Hematopoietic multipotent progenitor cell treated with erythropoietin and hydrocortisone succinate and interleukin-3 and kit ligand, for 8 days (in vitro differentiated cells): Measurements from ENCODE around the gene LYPD3.
"Not testable (repeated sequence)": the region's sequence is repeated elsewhere in the genome, so short reads cannot be mapped to it uniquely, and the experiment has no call there.

Source experiments
- DNase-seq: peaks from one replicate; pipeline ENCODE4 v3.0.0-alpha.2; 2015

Gene LYPD3

DNA sequence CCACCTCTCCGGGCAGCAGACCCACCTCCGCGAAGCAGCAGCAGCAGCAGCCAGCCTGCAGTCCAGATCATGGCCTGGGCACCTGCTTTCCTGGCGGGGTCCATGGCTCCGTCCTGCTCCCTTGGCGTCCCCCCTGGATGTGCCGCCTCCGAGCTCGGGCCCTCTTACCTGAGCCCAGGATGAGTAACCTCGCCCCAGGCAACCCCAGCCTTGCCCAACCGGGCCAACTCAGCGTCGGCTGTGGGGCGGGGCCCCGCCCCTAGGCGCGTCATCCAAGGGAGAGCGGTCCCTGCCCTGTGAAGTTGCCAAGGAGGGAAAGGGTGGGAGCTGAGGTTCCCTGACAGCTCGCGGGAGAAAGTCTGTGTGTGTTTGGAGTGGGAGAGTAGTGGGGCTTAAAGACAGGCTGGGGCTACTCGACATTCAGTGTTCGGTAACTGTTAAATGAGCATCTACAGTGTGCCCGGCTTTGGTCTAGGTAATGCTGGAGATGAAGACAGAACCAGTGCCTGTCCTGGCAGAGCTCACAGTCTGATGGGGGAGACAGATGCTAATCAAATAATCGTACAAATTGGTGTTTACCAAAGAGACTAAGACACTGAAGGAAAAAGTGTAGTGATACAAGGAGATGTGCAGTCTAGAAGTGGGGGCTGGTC is at the start of gene LYPD3:
TSS of gene LYPD3 (minus strand) at position 141 of the 653 bp plus-strand sequence. CDS start at position 104, 37 bp downstream.
- DNase-seq: no peak

DNA sequence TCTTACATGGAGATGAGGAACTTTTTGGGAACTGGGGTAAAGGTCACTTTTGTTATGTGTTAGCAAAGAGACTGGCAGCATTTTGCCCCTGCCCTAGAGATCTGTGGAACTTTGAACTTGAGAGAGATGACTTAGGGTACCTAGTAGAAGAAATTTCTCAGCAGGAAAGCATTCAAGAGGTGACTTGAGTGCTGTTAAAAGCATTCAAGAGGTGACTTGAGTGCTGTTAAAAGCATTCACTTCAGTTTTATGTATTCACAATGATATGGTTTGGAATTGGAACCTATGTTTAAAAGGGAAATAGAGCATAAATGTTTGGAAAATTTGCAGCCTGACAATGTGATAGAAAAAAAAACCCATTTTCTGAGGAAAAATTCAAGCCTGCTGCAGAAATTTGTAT is 47.0 kb upstream of the LYPD3 start:
- DNase-seq: not testable (repeated sequence)

DNA sequence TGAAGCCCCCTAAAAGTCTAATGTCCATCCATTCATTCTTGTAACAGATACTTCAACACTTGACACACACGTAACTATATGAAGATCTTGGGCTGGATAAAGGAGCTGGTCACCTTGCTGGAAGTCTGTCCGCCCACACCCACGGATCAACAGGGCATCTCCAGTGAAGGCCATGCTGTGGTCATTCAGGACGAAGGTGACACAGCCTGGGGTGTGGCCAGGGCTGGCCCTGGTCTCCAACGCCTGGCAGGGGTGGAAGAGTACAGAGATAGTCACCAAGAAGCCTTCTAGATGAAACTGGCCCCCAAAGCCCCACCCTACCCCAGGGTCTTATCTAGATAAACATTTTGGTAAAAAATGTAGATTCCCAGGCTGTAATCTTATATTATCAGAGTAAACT is 45.9 kb upstream of the LYPD3 start:
- DNase-seq: no peak

DNA sequence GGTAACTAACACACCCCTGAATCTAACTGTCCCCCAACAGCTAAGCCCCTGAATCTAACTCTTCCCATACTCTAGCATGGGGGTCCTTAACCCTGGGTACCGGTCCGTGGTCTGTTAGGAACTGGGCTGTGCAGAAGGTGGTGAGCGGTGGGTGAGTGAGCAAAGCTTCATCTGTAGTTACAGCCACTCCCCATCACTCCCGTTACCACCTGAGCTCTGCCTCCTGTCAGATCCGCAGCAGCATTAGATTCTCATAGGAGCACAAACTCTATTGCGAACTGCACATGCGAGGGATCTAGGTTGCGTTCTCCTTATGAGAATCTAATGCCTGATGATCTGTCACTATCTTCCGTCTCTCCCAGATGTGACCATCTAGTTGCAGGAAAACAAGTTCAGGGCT is 45.3 kb upstream of the LYPD3 start:
- DNase-seq: no peak

DNA sequence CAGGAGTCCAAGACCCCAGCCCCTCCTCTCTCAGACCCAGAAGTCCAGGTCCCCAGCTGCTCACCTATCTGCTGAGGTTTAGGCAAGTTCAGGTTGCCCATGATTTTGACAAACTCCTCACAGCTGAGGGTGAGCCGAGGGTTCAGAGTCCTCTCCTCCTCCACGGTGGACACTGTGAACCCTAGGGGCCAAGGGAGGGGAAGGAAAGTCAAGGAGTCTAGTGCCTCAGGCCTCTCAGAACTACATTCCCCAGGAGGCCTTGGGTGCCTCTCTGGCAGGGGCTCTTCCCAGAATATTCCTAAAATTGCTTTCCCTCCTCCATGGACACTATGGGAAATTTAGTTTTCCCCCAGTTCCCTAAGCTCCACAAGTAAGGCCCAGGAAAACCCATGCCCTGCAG is 42.5 kb upstream of the LYPD3 start:
- DNase-seq: no peak

DNA sequence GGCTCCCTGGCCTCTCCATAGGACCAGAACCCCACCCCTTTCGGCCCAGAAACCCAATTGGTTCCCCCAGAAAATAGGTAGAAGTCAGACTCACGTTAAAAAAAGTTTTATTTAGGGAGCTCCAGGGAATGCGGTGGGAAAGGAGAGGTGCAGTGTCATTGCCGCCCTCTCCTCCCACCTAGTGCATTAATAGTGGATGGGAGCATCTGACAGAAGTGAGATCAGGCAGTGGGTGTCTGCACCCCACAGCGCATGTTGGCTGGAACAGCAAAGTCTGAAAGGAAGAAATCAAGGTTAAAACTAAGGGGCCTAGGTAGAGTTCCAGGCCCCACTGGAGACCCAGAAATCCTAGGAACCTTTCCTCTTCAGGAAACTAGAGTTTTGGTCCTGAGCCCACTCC is 41.2 kb upstream of the LYPD3 start:
- DNase-seq: no peak

DNA sequence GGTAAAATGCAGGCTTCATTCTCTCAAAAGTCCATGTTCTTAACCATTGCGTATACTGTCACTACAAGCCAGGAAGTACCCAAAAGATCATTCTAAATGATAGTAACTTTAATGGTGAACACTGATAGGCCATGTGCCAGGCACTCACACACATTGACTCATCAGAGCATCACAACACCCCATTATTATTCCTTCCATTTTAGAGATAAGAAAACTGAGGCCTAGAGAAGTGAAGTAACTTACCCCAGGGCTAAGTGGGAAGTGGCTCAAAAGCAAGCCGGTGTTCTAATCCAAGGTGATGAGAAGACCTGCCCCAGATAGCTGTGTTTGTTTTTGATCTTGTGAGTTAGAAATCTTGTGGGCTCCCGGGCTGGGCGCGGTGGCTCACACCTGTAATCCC is 40.5 kb upstream of the LYPD3 start:
- peak; percentile 93 for DNase-seq

DNA sequence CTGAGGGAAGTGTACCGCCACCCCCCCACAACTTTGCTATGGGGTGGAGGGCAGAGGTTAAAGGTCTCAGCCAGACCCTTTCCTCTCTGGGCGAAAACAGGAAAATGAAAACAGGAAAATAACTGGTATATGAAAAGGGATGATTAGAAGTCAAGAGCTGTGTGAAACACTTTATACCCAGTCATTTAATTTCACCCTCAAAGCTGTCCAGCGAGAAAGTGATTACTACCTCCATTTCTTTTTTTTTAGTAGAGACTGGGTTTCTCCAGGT is 39.7 kb upstream of the LYPD3 start:
- DNase-seq: no peak

DNA sequence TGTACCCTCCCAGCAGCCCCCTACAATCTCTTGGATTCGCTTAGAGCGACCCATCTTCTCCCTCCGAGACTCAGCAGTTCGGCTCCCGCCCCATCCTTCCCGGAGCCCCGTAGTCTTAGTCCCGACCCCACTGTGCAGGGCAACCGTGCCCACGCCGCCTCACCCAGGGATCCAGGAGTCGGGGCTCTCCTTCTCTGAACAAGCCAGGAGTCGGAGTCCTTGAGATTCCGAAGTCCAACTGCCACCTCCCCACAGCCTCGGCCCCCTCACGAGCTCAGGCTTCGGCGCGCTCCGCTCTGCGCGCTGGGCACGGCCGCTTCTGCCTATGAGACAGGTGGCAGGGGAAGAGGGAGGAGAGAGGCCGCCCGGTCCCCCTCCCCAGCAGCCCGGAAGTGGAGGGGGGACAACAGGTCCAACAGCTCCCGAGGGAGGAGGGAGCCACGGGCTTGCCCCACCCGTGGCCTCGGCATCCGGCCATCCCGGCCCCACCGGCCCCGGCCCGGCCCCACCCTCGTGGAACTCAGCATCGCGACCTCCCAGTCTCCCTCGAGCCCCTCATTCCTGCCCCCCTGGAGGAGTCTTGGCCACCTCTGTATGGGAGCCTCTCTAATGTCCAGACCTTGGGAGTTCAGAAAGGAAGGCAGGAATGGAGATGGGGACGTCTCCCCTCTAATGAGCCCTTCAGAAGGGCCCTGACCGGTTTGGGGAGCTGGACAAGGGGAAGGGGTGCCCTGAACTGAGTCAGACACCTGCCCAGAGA is 39.2 kb upstream of the LYPD3 start, which contains the start of gene PHLDB3:
TSS of gene PHLDB3 (minus strand) at position 321 of the 760 bp plus-strand sequence. CDS start 628 bp downstream, outside the sequence.
- DNase-seq: peak; percentile 35

DNA sequence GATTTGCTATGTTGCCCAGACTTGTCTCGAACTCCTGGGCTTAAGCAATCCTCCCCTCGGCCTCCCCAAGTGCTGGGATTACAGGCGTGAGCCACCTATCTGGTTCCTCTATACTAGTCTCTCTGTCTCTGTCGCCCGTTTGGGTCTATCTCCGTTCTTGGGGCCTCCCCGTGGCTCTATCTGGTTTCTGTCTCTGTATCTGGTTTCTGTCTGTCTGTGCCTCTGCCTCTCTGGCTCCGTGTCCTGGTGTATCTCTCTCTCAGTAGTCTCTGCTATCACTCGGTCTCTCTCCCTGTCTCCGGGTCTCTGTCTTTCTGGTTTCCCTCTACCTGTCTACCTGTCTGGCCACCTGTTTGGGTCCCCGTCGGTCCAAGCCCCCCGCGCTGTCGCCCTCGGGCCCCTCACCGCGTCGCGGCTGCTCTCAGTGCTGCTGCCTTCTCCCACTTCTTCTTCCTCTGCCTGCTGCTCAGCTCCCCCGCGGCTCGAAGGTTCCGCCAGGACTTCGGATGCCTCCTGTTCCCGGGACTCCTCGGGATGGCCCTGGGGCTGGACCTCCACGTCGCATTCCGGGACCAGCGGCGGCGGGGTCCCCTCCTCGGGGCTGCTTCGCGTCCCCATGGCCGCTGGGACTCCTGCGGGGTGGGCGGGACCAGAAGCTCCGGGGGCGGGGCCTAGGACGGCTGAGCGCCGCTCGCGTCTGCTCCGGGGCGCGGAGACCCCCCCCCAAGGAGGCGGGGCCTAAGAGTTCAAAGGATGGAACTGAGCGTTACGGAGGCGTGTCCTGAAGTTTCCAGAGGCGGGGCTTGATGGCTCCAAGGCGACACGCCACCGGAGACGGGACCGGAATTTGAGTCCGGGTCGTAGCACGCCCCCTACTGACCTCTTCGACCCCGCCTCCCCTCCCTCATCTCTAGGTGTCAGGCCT is 38.4 kb upstream of the LYPD3 start:
- peak; percentile 95 for DNase-seq

DNA sequence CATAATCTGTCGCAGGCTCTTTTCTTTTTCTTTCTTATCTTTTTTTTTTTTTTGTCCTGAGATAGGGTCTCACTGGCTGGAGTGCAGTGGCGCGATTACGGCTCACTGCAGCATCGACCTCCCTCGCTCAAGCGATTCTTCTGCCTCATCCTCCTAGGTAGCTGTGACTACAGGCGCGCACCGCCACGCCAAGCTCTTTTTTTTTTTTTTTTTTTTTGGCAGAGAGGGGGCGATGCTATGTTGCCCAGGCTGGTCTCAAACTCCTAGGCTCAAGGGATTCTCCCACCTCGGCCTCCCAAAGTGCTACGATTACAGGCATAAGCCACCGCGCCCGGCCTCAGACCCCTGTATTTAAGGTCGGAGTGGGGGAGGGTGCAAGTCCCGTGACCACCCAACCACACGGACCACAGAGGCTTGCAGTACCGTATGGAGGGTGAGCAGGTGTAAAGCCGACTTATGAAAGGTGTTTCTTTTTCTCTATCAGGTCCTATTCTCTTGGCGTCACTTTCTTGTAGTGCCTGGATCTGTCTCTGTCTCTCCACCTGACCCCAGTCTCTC is 37.1 kb upstream of the LYPD3 start:
- no peak for DNase-seq

DNA sequence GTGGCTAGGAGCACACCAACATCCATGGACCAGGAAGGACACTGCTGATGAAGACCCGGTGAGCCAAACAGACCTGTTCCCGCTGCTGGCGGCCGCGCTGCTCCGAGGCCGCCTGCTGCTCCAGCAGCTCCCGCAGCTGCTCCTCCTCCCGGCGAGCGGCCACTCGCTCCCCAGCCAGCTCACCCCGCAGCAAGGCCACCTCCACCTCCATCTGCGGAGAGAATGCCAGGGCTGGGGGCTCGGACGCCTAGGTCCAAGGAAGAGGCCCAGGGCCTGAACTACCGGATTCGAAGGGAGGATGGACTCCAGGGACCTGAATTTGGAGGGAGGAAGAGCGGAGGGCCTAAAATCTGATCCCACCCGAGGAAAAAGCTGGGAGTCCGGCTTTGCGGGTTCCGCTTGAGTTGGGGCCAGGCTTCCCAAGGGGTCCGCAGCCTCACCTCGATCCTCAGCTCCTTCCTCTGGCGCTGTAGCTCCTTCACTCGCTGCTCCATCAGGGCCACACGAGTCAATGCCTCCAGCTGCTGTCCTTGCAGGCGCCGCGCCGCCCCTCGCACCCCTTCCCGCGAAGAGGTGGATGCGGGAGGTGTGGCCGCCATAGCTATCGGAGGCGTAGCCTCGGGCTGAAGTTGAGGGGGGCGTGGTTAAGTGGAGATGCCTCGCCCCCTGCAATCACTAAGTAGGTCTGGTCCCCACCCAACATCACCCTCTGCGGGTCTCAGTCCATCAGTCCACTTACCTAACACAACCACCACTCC is 36.4 kb upstream of the LYPD3 start:
- no peak for DNase-seq

DNA sequence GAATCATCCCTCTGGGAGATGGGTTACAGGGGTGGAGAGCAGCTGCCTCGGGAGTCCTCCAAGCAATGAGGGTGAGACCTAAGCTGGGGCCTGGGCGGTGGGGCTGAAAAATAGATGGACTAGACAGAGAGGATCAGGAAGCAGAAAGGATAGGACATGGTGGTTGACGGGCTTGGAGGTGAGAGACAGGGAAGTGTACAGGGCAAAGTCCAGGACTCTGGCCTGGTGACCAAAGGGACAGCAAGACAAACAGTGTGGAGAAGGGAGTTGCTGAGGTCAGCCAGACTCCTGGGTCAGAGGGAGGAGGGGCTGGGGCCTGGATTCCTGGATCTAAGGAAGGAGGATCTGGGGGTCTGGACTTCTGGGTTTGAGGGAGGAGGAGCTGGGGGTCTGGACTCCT is 33.6 kb upstream of the LYPD3 start:
- DNase-seq: no peak

DNA sequence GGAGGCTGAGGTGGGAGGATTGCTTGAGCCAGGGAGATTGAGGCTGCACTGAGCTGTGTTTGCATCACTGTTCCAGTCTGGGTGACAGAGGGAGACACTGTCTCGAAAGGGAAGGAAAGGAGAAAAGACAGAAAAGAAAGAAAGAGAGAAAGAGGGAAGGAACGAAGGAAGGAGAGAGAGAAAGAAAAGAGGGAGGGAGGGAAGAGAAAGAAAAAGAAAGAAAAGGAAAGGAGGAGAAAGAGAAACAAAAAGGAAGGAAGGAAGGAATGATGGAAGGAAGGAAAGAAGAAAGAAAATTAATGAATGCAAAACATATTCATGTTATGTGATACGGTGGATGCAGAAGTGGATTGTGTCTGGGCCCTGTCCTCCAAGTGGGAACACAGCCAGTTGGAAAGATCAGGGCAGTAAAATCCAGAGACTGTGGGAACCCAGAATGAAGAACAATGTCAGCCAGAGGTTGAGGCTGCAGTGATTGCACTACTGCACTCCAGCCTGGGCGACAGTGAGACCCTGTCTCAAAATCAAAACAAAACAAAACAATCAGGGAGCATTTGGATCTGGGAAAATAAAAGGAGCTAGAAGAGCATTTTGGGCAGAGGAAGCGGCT is 32.9 kb upstream of the LYPD3 start:
- no peak for DNase-seq

DNA sequence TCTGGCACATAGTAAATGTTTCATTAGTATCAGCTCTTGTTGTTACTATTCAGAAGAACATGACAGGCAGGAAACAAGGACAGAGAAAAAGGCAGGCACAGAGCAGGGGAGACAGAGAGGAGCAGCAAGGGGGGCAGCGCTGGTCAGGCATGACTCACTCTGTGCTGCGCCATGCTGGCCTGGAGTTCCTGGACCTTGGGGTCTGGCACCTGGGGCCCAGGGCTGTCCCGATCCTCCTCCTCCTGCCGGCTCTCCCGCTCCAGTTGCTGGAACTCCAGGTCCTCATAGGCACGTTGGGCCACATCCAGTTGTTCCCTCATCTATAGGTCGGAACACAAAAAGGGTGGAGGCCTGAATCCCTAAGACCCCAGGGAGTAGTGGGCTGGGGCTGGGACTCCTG is 31.6 kb upstream of the LYPD3 start:
- DNase-seq: no peak

DNA sequence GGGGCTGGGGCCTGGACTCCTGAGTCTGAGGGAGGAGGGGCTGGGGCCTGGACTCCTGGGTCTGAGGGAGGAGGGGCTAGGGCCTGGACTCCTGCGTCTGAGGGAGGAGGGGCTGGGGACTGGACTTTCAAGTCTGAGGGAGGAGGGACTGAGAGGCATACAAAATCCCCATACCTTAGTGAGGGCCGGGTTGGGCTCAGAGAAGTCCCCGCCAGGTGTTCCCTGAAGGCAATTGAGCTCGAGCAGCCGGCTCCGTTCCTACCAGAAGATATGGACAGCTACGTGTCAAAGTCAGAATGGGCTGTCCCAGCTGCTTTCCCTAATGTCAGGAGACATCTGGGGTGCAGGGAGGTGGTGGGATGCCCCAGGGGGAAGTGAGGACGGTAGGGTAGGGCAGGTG is 29.7 kb upstream of the LYPD3 start:
- no peak for DNase-seq

DNA sequence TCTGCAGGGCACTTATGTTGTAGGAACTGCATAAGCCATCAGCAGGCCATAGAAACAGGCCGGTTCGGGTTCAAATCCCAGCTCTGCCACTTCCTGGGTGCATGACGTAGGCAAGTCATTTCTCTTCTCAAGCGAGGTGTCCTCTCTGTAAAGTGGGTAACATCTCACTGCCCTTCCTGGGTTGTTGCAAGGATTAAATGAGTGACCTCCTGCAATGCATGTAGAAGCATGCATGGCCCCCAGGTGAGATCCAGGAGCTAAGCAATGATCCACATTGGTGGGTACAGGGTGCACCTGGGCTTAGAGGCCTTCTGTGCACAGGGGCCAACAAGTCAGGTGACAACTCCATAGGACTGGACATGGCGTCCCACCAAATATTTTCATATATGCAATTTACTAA is 25.4 kb upstream of the LYPD3 start:
- no peak for DNase-seq

DNA sequence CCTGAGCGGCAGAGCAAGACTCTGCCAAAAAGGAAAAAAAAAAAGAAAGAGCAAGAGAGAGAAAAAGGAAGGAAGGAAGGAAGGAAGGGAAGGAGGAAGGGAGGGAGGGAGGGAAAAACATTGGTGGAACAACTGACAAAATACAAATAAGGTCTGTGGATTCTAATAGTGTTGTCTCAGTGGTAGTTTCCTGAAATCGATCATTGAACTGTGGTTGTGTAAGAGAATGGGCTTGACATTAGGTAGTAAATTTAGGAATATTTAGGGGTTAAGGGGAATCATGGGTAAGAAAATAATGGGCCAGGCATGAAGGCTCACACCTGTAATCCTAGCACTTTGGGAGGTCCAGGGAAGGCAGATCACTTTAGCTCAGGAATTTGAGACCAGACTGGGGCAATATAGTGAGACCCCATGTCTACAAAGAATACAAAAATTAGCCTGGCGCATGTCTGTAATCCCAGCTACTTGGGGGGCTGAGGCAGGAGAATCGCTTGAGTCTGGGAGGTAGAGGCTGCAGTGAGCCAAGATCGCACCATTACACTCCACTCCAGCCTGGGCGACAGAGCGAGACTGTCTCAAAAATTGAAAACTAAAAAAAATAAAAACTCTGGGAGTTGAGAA is 24.7 kb upstream of the LYPD3 start:
- no peak for DNase-seq

DNA sequence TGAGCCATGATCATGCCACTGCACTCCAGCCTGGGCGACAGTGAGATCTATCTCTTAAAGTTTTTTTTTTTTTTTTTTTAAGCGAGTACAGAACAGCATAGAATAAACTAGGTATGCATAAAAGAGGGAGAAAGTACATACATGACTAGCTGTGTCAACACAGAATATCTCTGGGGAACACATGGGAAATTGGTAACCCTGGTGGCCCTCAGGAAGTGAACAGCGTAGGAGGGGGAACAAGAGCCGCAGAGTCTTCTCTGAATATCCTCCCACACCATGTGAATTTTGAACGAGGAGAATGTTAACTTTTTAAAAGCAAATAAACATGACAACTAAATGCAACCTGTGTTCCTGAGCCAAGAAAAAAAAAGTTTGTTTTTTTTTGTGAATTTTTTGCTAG is 23.9 kb upstream of the LYPD3 start:
- no peak for DNase-seq

DNA sequence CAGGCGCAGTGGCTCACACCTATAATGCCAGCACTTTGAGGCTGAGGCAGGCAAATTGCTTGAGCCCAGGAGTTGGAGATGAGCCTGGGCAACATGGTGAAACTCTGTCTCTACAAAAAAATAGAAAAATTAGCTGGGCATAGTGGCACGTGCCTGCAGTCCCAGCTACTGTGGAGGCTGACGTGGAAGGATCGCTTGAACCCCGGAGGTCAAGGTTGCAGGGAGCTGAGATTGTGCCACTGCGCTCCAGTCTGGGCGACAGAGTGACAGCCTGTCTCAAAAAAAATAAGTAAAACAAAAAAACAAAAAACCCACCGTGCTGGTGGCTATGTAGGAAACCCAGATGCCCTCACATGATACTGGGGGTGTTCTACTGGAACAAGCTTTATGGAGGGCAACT is 22.8 kb upstream of the LYPD3 start:
- DNase-seq: no peak

DNA sequence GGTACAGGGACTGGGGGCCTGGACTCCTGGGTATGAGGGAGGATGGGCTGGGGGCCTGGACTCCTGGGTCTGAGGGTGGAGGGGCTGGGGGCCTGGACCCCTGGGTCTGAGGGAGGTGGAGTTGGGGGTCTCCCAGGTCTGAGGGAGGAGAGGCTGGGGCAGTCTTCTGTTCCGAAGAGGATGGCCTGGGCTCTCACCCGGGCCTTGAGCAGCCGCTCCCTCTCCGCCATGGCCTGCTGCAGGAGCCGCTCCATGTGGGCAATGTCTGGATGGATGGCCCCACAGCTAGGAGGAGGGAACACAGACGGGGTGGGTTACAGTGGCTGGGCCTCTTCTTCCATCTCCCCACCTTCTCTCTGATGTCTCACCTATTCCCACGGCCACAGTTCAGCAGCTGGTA is 21.0 kb upstream of the LYPD3 start:
- DNase-seq: no peak

DNA sequence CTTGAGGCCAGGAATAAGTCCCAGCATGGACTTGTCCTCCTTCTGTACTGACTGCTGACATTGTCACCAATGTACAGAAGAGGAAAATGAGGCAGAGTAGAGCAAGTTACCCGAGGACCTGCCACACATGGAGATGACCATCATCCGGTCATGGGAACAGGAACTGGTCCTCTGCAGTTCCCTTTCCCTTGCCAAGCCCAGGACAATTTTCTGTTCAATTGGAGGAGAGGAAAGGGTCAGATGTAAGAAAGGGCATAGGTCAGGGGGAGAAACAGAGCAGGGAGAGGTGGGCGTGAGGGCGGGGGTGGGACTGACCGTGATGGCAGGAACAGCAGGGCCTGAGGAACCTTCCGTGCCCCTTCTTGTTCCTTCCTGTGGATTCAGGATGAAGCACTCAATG is 20.5 kb upstream of the LYPD3 start:
- DNase-seq: no peak
